Endothelial cell of umbilical vein (primary cell): Measurements from ENCODE around the gene DNAJC11.

Experiments
- CTCF ChIP-seq, 2 donors: IDR thresholded peaks; 1 replicate in 1 of 2; 2 replicates in 1 of 2; pipeline ENCODE4 v1.5.1; 2011; ENCODE audit warnings: low read length in 2 of 2, mild to moderate bottlenecking in 2 of 2, moderate library complexity in 2 of 2, control low read depth in 1 of 2, inconsistent platforms in 1 of 2, low read depth in 1 of 2; ENCODE audit not compliant: insufficient read depth in 1 of 2; ENCODE audit errors: extremely low read depth in 1 of 2
- MYC ChIP-seq: IDR thresholded peaks from one replicate; pipeline ENCODE4 v1.6.1; 2011; ENCODE audit warnings: mild to moderate bottlenecking, low read depth, low read length
- POLR2A ChIP-seq: IDR thresholded peaks from 2 replicates; pipeline ENCODE4 v1.6.1; 2012; ENCODE audit warnings: low read depth, mild to moderate bottlenecking, control low read depth, low read length
- POLR2AphosphoS5 ChIP-seq: IDR thresholded peaks from 2 replicates; pipeline ENCODE4 v1.6.1; 2012; ENCODE audit warnings: low read depth, mild to moderate bottlenecking, control low read depth, low read length, moderate library complexity; ENCODE audit not compliant: insufficient read depth

- TF ChIP-seq POLR2A (no peak), POLR2AphosphoS5 (no peak), CTCF (IDR thresholded peaks at IDR 0.05; ENCODE audit: extremely low read depth in 1 of 2, insufficient read depth in 1 of 2, low read depth in 1 of 2, low read length in 2 of 2) (no peak), MYC (no peak)
Observed at GRCh38 chr1:6666696-6667095, 34.9 kb downstream of the DNAJC11 start.
